Measurements from ENCODE around the gene ISG20L2.

- TF ChIP-seq CTCF (IDR thresholded peaks at IDR 0.05) = peak; percentile 13 to 53 (median 46)
- no peak for TF ChIP-seq POLR2A (IDR thresholded peaks at IDR 0.05)
- TF ChIP-seq EP300 (IDR thresholded peaks at IDR 0.05) = no peak
- TF ChIP-seq POLR2AphosphoS5 (IDR thresholded peaks at IDR 0.05) = no peak
Observed at GRCh38 chr1:156726549-156727226, 1.9 kb downstream of the ISG20L2 start.
